ENCODE results near the gene WFIKKN1.

WFIKKN1 gene

DNA sequence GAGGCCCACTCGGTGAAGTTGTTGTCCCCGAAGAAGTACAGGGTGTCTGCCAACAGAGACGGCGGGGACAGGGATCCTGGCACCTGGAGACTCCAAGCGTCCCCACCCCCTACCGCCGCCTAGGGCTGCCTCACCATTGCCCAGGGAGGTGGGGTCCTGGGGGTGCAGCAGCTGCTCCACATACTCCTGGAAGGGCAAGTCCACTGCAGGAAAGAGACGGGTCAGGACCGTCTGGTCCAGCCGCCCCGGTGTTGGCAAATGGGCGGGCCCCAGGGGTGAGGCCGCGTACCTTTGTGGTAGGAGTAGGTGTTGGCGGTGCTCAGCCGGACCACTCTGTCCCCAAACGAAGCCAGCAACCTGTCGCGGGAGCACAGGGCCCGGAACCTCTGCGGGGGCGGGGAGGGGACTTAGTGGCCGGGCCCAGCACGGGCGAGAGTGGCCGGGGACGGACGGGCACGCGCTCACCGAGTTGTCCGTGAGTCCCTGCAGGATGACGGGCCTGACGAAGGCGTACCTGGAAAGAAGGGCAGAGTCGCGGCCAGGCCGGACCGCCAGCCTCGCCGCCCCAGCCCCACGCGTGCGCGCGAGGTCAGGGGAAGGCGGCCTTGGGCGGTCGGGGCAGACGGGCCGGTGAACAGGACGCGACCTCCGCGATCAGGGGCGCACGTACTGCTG, 52.7 kb downstream of the WFIKKN1 start:
- TF ChIP-seq CTCF (IDR thresholded peaks at IDR 0.05; ENCODE audit: low read depth, low read length): no peak
- H3K27me3 ChIP-seq (ENCODE audit: insufficient read depth, low read depth, severe bottlenecking): no peaks in the 10 kb centered on the region
- DNase-seq: no peak
- peak overlapping the region; percentile 61 for H3K4me3 ChIP-seq (ENCODE audit: low read depth, low read length)
- peak overlapping the region; percentile 88 for H3K27ac ChIP-seq
- no peaks in the 10 kb centered on the region for H3K9me3 ChIP-seq (ENCODE audit: severe bottlenecking)
- peaks cover 61% of the 10 kb centered on the region for H3K36me3 ChIP-seq

Data from WERI-Rb-1 (cell line).